H1 (cell line): ENCODE measurements around the gene TENT4B.

Source experiments
- BACH1 ChIP-seq: IDR thresholded peaks from 2 replicates; pipeline ENCODE4 v1.6.1; 2012; ENCODE audit warnings: low read length, improper control_type of control experiment
- BRCA1 ChIP-seq: IDR thresholded peaks from 2 replicates; pipeline ENCODE4 v1.6.1; 2012; ENCODE audit warnings: low read depth, low read length, improper control_type of control experiment
- CBX8 ChIP-seq: fragments of 300-800, 300-1000 bp; sonication (generic); IDR thresholded peaks from 2 replicates; pipeline ENCODE4 v1.7.1; 2016; ENCODE audit warnings: low read depth, low read length, borderline replicate concordance
- CHD1 ChIP-seq: IDR thresholded peaks from 2 replicates; pipeline ENCODE4 v1.6.1; 2012; ENCODE audit warnings: low read depth, low read length, improper control_type of control experiment
- KDM4A ChIP-seq: IDR thresholded peaks from one replicate; pipeline ENCODE4 v1.7.1; 2012; ENCODE audit warnings: low read depth, mild to moderate bottlenecking, moderate library complexity, low read length, inconsistent platforms; ENCODE audit not compliant: severe bottlenecking
- POLR2A ChIP-seq, 2 experiments: IDR thresholded peaks; 1 replicate in 1 of 2; 2 replicates in 1 of 2; pipeline ENCODE4 v1.6.1; 2011; ENCODE audit warnings: low read depth in 2 of 2, low read length in 2 of 2, mild to moderate bottlenecking in 2 of 2; ENCODE audit errors: control extremely low read depth in 1 of 2
- POLR2AphosphoS5 ChIP-seq: IDR thresholded peaks from 2 replicates; pipeline ENCODE4 v1.6.1; 2011; ENCODE audit warnings: low read depth, low read length
- TAF1 ChIP-seq: IDR thresholded peaks from 2 replicates; pipeline ENCODE4 v1.6.1; 2011; ENCODE audit warnings: mild to moderate bottlenecking, low read depth, low read length
- ZNF274 ChIP-seq: IDR thresholded peaks from 2 replicates; pipeline ENCODE4 v1.7.0; 2012; ENCODE audit warnings: low read length, borderline replicate concordance; ENCODE audit errors: extremely low read depth
- TF ChIP-seq, protein P1 (sequence below), 3 experiments: IDR thresholded peaks; 1 replicate in 2 of 3; 2 replicates in 1 of 3; pipeline versions ENCODE4 v1.5.1 to v1.6.1; 2011; ENCODE audit warnings: low read length in 3 of 3, mild to moderate bottlenecking in 3 of 3, inconsistent platforms in 2 of 3, low read depth in 1 of 3, moderate library complexity in 1 of 3; ENCODE audit not compliant: insufficient read depth in 1 of 3; ENCODE audit errors: control extremely low read depth in 1 of 3

- TF ChIP-seq CBX8 (no peak), POLR2A (IDR thresholded peaks at IDR 0.05; ENCODE audit: control extremely low read depth in 1 of 2, low read depth in 2 of 2, low read length in 2 of 2) (no peak), ZNF274 (no peak), POLR2AphosphoS5 (no peak), KDM4A (no peak), TAF1 (no peak), CHD1 (no peak), BACH1 (no peak), BRCA1 (no peak)
- TF ChIP-seq, protein P1, sequence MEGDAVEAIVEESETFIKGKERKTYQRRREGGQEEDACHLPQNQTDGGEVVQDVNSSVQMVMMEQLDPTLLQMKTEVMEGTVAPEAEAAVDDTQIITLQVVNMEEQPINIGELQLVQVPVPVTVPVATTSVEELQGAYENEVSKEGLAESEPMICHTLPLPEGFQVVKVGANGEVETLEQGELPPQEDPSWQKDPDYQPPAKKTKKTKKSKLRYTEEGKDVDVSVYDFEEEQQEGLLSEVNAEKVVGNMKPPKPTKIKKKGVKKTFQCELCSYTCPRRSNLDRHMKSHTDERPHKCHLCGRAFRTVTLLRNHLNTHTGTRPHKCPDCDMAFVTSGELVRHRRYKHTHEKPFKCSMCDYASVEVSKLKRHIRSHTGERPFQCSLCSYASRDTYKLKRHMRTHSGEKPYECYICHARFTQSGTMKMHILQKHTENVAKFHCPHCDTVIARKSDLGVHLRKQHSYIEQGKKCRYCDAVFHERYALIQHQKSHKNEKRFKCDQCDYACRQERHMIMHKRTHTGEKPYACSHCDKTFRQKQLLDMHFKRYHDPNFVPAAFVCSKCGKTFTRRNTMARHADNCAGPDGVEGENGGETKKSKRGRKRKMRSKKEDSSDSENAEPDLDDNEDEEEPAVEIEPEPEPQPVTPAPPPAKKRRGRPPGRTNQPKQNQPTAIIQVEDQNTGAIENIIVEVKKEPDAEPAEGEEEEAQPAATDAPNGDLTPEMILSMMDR (IDR thresholded peaks at IDR 0.05; ENCODE audit: control extremely low read depth in 1 of 3, insufficient read depth in 1 of 3, low read depth in 1 of 3, low read length in 3 of 3), result no peak
These were observed 15.8 kb upstream of the TENT4B start for GRCh38 chr16:50137268-50137667.
